Loucy (cell line): ENCODE results near the gene NKAIN2.

Source experiments
- H2AFZ ChIP-seq: fragments of 200-600 bp; sonication (generic); 2 replicates; pipeline ENCODE4 v1.6.0; 2016; ENCODE audit warnings: antibody characterized with exemption, mild to moderate bottlenecking, low read length, moderate library complexity
- H3F3A ChIP-seq: fragments of 200-600 bp; 2 replicates; pipeline ENCODE4 v1.6.0; 2016; ENCODE audit warnings: antibody characterized with exemption, low read depth, mild to moderate bottlenecking
- H3K27me3 ChIP-seq: fragments of 200-600 bp; sonication (generic); 2 replicates; pipeline ENCODE4 v1.6.1; 2014; ENCODE audit warnings: low read length, mild to moderate bottlenecking; ENCODE audit not compliant: insufficient read depth, poor library complexity, severe bottlenecking
- H3K36me3 ChIP-seq: fragments of 200-600 bp; sonication (generic); 2 replicates; pipeline ENCODE4 v1.6.1; 2016; ENCODE audit warnings: low read length; ENCODE audit not compliant: insufficient read depth
- H3K4me1 ChIP-seq: fragments of 200-600 bp; sonication (generic); 2 replicates; pipeline ENCODE4 v1.5.1; 2014; ENCODE audit warnings: low read length, mild to moderate bottlenecking; ENCODE audit not compliant: insufficient read depth, poor library complexity, severe bottlenecking
- H3K4me2 ChIP-seq: fragments of 200-600 bp; sonication (generic); 2 replicates; pipeline ENCODE4 v1.6.0; 2014; ENCODE audit warnings: antibody characterized with exemption, low read length, low read depth, mild to moderate bottlenecking; ENCODE audit not compliant: poor library complexity, severe bottlenecking
- H3K4me3 ChIP-seq: fragments of 200-600 bp; sonication (generic); 2 replicates; pipeline ENCODE4 v1.5.1; 2014; ENCODE audit warnings: low read length, mild to moderate bottlenecking, mixed read lengths; ENCODE audit not compliant: poor library complexity, severe bottlenecking
- H3K79me2 ChIP-seq: fragments of 200-600 bp; sonication (generic); 2 replicates; pipeline ENCODE4 v1.6.1; 2014; ENCODE audit warnings: low read length; ENCODE audit not compliant: insufficient read depth
- H3K9ac ChIP-seq: fragments of 200-600 bp; sonication (generic); 2 replicates; pipeline ENCODE4 v1.6.0; 2014; ENCODE audit warnings: mild to moderate bottlenecking, low read depth, low read length, moderate library complexity; ENCODE audit not compliant: poor library complexity, severe bottlenecking
- H3K9me2 ChIP-seq: fragments of 200-600 bp; sonication (generic); replicated peaks from 2 replicates; pipeline ENCODE4 v1.6.1; 2016; ENCODE audit warnings: low read depth, low read length, mixed read lengths
- H3K9me3 ChIP-seq: fragments of 200-600 bp; sonication (generic); 2 replicates; pipeline ENCODE4 v1.6.1; 2014; ENCODE audit warnings: mild to moderate bottlenecking, antibody characterized with exemption, low read length, low read depth; ENCODE audit not compliant: insufficient read depth
- H4K20me1 ChIP-seq: fragments of 200-600 bp; sonication (generic); 2 replicates; pipeline ENCODE4 v1.6.0; 2014; ENCODE audit warnings: antibody characterized with exemption, low read length, mild to moderate bottlenecking; ENCODE audit not compliant: insufficient read depth, poor library complexity, severe bottlenecking
- EZH2phosphoT487 ChIP-seq: fragments of 200-600 bp; IDR thresholded peaks from 2 replicates; pipeline ENCODE4 v1.6.1; 2018; ENCODE audit warnings: antibody characterized with exemption, mild to moderate bottlenecking, moderate library complexity, borderline replicate concordance
- TF ChIP-seq, protein P1 (sequence below): fragments of 200-600 bp; sonication (generic); conservative IDR thresholded peaks from 2 replicates; pipeline ENCODE4 v1.5.1; 2014; ENCODE audit warnings: mild to moderate bottlenecking, antibody characterized with exemption, low read length

The NKAIN2 gene

DNA sequence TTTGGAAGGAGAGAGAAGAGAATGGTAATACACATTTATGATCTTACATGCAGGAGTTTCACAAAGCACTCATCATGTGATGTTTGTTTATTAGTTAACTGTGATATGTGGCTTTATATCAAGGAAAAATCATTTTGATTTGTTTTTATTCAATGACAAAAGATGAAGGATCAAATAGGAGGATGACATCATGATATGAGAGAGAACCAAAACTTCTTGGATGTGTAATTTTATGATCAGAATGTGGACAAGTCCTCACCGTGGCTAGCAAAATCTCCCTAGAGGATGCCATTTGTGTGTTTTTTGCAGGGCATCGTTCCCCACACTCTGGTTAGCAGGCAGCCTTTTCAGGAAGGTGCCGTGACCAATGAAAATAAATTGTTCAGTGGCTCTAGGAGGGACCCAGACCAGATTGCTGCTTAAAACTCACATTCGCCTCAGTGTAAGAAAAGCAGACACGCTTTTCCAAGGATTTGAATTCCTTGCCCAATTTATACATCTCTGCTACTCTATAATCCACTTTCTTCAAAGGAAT lies 552.7 kb downstream of the NKAIN2 start:
- Histone ChIP-seq H3K4me2 (no peak overlapping the region), H2AFZ (no peak overlapping the region), H3K9me3 (no peaks in the 10 kb centered on the region), H3K9ac (no peak overlapping the region), H3K27me3 (no peaks in the 10 kb centered on the region), H3K4me3 (no peak overlapping the region), H3K4me1 (no peaks in the 10 kb centered on the region), H3K9me2 (no peaks in the 10 kb centered on the region), H3K36me3 (no peaks in the 10 kb centered on the region), H3F3A (no peaks in the 10 kb centered on the region), H3K79me2 (no peaks in the 10 kb centered on the region), H4K20me1 (no peaks in the 10 kb centered on the region)
- no peak for TF ChIP-seq EZH2phosphoT487
- TF ChIP-seq, protein P1, sequence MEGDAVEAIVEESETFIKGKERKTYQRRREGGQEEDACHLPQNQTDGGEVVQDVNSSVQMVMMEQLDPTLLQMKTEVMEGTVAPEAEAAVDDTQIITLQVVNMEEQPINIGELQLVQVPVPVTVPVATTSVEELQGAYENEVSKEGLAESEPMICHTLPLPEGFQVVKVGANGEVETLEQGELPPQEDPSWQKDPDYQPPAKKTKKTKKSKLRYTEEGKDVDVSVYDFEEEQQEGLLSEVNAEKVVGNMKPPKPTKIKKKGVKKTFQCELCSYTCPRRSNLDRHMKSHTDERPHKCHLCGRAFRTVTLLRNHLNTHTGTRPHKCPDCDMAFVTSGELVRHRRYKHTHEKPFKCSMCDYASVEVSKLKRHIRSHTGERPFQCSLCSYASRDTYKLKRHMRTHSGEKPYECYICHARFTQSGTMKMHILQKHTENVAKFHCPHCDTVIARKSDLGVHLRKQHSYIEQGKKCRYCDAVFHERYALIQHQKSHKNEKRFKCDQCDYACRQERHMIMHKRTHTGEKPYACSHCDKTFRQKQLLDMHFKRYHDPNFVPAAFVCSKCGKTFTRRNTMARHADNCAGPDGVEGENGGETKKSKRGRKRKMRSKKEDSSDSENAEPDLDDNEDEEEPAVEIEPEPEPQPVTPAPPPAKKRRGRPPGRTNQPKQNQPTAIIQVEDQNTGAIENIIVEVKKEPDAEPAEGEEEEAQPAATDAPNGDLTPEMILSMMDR = no peak

DNA sequence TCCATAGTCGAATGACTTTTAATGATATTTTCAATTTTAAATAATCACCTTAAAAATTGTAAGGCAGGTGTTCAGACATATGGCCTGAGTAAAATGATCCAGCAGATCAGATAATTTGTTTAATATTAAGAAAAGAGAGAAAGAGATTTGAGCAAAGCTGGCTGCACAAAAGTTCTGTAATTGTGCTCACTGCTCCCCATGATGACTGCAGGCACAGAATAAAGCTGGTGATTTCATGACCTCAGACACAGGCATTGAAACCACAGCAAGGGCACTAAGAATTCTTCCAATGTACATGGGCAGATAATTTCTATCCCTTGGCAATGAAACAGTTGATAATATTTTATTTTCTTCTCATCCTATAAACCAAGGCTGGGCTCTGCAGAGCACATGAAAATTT lies 553.1 kb downstream of the NKAIN2 start:
- no peak overlapping the region for H3K9ac ChIP-seq
- H3K9me2 ChIP-seq = no peaks in the 10 kb centered on the region
- no peaks in the 10 kb centered on the region for H3K79me2 ChIP-seq
- no peak for TF ChIP-seq EZH2phosphoT487
- TF ChIP-seq, protein P1 = no peak
- no peak overlapping the region for H2AFZ ChIP-seq
- no peaks in the 10 kb centered on the region for H3F3A ChIP-seq
- no peaks in the 10 kb centered on the region for H3K9me3 ChIP-seq
- no peaks in the 10 kb centered on the region for H3K27me3 ChIP-seq
- no peak overlapping the region for H3K4me3 ChIP-seq
- H4K20me1 ChIP-seq = no peaks in the 10 kb centered on the region
- H3K36me3 ChIP-seq = no peaks in the 10 kb centered on the region
- no peak overlapping the region for H3K4me2 ChIP-seq
- H3K4me1 ChIP-seq = no peaks in the 10 kb centered on the region

DNA sequence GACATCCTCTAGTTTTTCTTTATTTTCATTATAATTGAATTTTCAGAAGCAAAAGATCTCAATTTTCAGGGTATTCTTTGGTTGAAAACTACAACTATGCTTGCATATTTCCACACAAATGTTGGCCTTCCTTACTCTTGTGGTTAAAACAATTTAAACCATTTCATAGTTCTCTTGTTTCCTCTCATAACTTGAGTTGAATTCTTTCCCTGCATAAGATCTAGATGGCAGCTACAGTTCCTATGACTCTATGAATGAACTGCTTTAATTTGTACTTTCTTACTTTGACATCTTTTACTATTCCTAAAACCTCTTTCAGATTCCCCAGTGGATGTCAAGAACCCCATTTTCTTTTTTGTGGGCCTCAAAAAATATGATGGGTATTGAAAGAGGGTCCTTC lies 564.5 kb downstream of the NKAIN2 start:
- Histone ChIP-seq H3K4me2 (no peak overlapping the region), H2AFZ (no peak overlapping the region), H3K4me1 (peaks cover 5% of the 10 kb centered on the region), H3K4me3 (no peak overlapping the region), H3K9ac (no peak overlapping the region), H3K9me3 (no peaks in the 10 kb centered on the region), H3K9me2 (no peaks in the 10 kb centered on the region), H4K20me1 (no peaks in the 10 kb centered on the region), H3K27me3 (no peaks in the 10 kb centered on the region), H3K79me2 (no peaks in the 10 kb centered on the region), H3K36me3 (no peaks in the 10 kb centered on the region), H3F3A (no peaks in the 10 kb centered on the region)
- TF ChIP-seq, protein P1 = no peak
- TF ChIP-seq EZH2phosphoT487 = no peak
